ENCODE data around the gene CZIB.
"Not testable (repeated sequence)": the region's sequence is repeated elsewhere in the genome, so short reads cannot be mapped to it uniquely, and the experiment has no call there.

Gene CZIB

GRCh38 chr1:53188099-53188498 is 32.3 kb downstream of the CZIB start:
- no peak for DNase-seq (ENCODE audit: low read depth in 2 of 2)

- DNase-seq (ENCODE audit: low read depth in 2 of 2), result no peak
These were observed 33.0 kb downstream of the CZIB start for GRCh38 chr1:53187401-53187800.

- DNase-seq (ENCODE audit: low read depth in 2 of 2), result no peak
These were observed 33.9 kb downstream of the CZIB start for GRCh38 chr1:53186533-53186932.

- not testable (repeated sequence) for DNase-seq (ENCODE audit: low read depth in 2 of 2)
These were observed 34.5 kb downstream of the CZIB start for GRCh38 chr1:53185955-53186297.

- DNase-seq (ENCODE audit: low read depth in 2 of 2), result no peak
These were observed 37.1 kb downstream of the CZIB start for GRCh38 chr1:53183095-53183990.

- DNase-seq (ENCODE audit: low read depth in 2 of 2), result no peak
These were observed 37.7 kb downstream of the CZIB start for GRCh38 chr1:53182716-53183094.

- DNase-seq (ENCODE audit: low read depth in 2 of 2), result peak; percentile 71 to 82
These were observed 38.3 kb downstream of the CZIB start for GRCh38 chr1:53182111-53182593.

GRCh38 chr1:53180951-53181350 is 39.5 kb downstream of the CZIB start:
- no peak for DNase-seq (ENCODE audit: low read depth in 2 of 2)

- no peak for DNase-seq (ENCODE audit: low read depth in 2 of 2)
These were observed 40.2 kb downstream of the CZIB start for GRCh38 chr1:53180226-53180625.

- no peak for DNase-seq (ENCODE audit: low read depth in 2 of 2)
These were observed 43.8 kb downstream of the CZIB start for GRCh38 chr1:53176452-53177208.

- no peak for DNase-seq (ENCODE audit: low read depth in 2 of 2)
These were observed 45.2 kb downstream of the CZIB start for GRCh38 chr1:53174971-53175913.

- DNase-seq (ENCODE audit: low read depth in 2 of 2), result no peak
These were observed 47.9 kb downstream of the CZIB start for GRCh38 chr1:53172426-53173128.

- no peak for DNase-seq (ENCODE audit: low read depth in 2 of 2)
These were observed 53.5 kb downstream of the CZIB start for GRCh38 chr1:53166912-53167311.

- no peak for DNase-seq (ENCODE audit: low read depth in 2 of 2)
These were observed 54.1 kb downstream of the CZIB start for GRCh38 chr1:53166366-53166765.

- DNase-seq (ENCODE audit: low read depth in 2 of 2), result no peak
These were observed 54.9 kb downstream of the CZIB start for GRCh38 chr1:53165408-53165961.
